GM12892 (cell line): Measurements from ENCODE around the gene KCNK10.

Source experiments
- POLR2A ChIP-seq: IDR thresholded peaks from 2 replicates; pipeline ENCODE4 v1.6.1; 2011; ENCODE audit warnings: low read depth, low read length, control low read depth
- TAF1 ChIP-seq: IDR thresholded peaks from 2 replicates; pipeline ENCODE4 v1.6.1; 2011; ENCODE audit warnings: low read depth, mild to moderate bottlenecking, control low read depth, low read length, borderline replicate concordance

DNA sequence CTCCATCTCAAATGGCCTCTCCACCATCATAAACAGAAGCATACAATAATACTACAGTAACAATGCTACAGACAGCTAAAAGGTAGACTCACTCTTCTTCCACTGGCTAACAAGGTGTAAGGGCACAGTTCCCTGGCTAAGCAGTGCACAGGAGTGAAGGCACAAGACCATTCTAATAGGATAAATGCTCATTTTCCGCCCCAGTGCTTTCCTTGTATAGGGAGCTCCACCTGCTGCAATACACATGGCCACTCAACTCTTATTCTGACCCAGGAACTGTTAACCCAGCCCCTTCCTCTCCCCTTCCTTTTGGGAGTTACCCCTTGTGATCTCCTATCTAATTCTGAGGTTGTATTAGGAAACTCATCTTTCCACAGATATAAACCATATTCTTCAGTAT lies 124.6 kb downstream of the KCNK10 start:
- TF ChIP-seq POLR2A (no peak), TAF1 (no peak)
